ENCODE results near the gene KCNK6.

DNA sequence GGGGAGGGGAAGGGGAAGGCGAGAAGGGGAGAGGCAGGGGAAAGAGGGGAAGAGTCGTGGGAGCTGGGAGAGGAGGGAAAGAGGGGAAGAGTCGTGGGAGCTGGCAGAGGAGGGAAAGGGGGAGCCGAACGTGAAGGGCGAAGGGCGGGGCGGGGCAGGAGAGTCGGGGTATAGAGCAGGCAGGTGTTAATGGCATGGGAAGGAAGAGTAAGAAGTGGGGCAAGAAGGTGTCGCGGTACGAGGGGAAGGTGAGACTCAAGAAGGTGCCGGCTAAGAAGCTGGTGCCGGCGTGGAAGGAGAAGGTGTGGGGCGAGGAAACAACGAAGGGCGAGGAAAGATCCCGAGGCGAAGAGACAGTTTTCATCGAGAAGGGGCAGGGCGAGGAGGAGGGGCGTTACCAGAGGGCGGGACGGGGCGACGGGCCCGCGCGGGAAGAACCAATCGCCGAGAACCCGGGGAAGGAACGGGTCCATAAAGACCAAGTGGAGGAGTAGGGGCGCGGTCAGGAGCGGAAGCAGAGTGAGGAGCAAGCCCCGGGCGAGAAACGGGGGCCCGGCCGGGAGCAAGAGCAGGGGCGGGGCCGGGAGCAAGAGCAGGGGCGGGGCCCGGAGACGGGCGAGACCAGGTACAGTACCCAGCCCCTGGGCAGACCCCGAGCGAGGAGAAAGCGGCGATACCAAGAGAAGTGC lies 16.4 kb downstream of the KCNK6 start:
- TF ChIP-seq, protein P1, sequence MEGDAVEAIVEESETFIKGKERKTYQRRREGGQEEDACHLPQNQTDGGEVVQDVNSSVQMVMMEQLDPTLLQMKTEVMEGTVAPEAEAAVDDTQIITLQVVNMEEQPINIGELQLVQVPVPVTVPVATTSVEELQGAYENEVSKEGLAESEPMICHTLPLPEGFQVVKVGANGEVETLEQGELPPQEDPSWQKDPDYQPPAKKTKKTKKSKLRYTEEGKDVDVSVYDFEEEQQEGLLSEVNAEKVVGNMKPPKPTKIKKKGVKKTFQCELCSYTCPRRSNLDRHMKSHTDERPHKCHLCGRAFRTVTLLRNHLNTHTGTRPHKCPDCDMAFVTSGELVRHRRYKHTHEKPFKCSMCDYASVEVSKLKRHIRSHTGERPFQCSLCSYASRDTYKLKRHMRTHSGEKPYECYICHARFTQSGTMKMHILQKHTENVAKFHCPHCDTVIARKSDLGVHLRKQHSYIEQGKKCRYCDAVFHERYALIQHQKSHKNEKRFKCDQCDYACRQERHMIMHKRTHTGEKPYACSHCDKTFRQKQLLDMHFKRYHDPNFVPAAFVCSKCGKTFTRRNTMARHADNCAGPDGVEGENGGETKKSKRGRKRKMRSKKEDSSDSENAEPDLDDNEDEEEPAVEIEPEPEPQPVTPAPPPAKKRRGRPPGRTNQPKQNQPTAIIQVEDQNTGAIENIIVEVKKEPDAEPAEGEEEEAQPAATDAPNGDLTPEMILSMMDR (IDR thresholded peaks at IDR 0.05; ENCODE audit: insufficient read depth, low read length) = no peak
- TF ChIP-seq GABPA (IDR thresholded peaks at IDR 0.05; ENCODE audit: low read depth) (no peak), POLR2AphosphoS5 (IDR thresholded peaks at IDR 0.05; ENCODE audit: low read depth) (no peak), SPI1 (IDR thresholded peaks at IDR 0.05; ENCODE audit: borderline replicate concordance, low read depth) (peak; percentile 40; the same call in 1 of the 2 replicates)
- TF ChIP-seq, protein P2, sequence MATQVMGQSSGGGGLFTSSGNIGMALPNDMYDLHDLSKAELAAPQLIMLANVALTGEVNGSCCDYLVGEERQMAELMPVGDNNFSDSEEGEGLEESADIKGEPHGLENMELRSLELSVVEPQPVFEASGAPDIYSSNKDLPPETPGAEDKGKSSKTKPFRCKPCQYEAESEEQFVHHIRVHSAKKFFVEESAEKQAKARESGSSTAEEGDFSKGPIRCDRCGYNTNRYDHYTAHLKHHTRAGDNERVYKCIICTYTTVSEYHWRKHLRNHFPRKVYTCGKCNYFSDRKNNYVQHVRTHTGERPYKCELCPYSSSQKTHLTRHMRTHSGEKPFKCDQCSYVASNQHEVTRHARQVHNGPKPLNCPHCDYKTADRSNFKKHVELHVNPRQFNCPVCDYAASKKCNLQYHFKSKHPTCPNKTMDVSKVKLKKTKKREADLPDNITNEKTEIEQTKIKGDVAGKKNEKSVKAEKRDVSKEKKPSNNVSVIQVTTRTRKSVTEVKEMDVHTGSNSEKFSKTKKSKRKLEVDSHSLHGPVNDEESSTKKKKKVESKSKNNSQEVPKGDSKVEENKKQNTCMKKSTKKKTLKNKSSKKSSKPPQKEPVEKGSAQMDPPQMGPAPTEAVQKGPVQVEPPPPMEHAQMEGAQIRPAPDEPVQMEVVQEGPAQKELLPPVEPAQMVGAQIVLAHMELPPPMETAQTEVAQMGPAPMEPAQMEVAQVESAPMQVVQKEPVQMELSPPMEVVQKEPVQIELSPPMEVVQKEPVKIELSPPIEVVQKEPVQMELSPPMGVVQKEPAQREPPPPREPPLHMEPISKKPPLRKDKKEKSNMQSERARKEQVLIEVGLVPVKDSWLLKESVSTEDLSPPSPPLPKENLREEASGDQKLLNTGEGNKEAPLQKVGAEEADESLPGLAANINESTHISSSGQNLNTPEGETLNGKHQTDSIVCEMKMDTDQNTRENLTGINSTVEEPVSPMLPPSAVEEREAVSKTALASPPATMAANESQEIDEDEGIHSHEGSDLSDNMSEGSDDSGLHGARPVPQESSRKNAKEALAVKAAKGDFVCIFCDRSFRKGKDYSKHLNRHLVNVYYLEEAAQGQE (IDR thresholded peaks at IDR 0.05; ENCODE audit: insufficient replicate concordance, low read depth) = no peak
